ENCODE measurements around the gene LRRC8D.
"Not testable (repeated sequence)": the region's sequence is repeated elsewhere in the genome, so short reads cannot be mapped to it uniquely, and the experiment has no call there.

LRRC8D gene

DNA sequence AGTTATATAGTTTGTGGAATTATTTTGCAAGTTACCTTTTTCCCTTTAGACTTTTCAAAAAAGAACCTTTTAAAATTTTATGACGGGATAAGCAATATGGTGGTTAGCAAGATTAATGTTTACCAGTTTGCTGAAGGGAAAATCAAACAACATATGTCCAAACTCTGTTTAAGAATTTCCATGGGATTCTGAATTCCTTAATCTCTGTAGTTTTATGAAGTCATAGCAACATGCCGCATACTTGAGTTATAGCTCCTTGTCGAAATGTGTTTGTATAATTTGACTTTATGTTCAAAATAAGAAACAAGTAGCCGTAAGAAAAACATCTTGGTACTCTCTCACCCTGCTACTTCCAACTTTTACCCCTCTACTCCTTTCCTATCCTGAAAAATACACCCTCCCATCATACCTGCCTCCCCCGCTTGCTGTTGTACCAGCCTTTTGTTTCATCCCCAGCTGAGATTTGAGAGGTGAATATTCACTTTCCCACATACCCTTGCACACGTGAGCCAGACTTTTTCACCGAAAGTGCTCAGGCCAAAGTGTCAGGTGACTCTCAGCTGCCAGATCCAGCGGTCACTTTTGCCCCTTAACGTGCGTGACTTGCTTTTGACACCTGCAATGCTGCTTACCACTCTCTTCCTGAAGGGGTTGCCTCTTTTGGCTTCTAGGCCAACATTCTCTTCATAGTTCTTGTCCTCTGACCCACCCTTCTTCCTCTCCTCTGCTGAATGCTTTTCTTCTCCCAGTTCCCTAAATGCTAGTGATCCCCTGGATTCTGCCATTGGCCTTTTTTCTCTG, 90.6 kb downstream of the LRRC8D start:
- peak overlapping the region; percentile 24 for H3K27ac Mint-ChIP-seq
- H3K9me3 Mint-ChIP-seq (ENCODE audit: low read depth): no peaks in the 10 kb centered on the region
- peaks cover 45% of the 10 kb centered on the region for H3K4me1 Mint-ChIP-seq (ENCODE audit: low read depth)
- no peak overlapping the region for H3K4me3 Mint-ChIP-seq
- no peaks in the 10 kb centered on the region for H3K27me3 Mint-ChIP-seq
- peaks cover 25% of the 10 kb centered on the region for H3K36me3 Mint-ChIP-seq

- Mint-ChIP-seq H3K27ac (no peak overlapping the region), H3K4me3 (no peak overlapping the region), H3K36me3 (peaks cover 26% of the 10 kb centered on the region), H3K9me3 (ENCODE audit: low read depth) (no peaks in the 10 kb centered on the region), H3K4me1 (ENCODE audit: low read depth) (peaks cover 40% of the 10 kb centered on the region), H3K27me3 (no peaks in the 10 kb centered on the region)
These were observed 91.2 kb downstream of the LRRC8D start for GRCh38 chr1:89912073-89912472.

DNA sequence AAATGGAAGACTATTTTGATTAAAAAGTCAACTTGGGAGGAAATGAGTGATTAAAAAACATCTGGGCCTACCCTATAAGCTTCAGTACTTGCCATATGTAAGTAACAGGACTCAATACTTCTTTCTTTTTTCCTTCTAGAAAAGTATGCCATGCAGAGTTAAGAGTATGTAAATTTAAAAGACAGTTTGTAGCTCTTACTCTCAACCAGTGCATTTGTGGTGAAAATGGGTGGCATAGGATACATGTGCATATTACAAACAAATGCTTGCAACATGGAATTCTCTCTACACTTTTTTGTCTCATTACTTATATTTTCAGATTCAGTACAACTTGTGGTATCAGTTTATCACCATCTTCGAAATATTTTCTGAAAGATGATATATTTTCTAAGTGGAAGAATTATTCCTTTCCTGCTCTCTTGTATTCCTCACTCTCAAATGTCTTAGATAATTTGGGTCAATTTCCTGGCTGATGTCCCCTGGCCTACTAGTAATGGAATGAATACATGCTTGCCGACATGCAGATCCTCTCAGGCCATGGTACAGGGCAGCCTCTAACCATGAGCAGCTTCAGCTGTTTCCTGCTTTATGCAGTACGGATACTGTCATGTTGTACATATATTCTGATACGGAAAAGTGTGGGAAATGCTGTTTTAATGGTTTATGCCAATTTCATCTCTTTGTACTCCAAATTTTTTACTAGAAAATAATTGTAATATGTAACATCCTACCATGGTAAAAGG, 92.7 kb downstream of the LRRC8D start:
- Mint-ChIP-seq H3K27ac (peak overlapping the region; percentile 19), H3K27me3 (no peaks in the 10 kb centered on the region), H3K9me3 (ENCODE audit: low read depth) (no peaks in the 10 kb centered on the region), H3K36me3 (peaks cover 24% of the 10 kb centered on the region), H3K4me1 (ENCODE audit: low read depth) (peaks cover 31% of the 10 kb centered on the region), H3K4me3 (no peak overlapping the region)

DNA sequence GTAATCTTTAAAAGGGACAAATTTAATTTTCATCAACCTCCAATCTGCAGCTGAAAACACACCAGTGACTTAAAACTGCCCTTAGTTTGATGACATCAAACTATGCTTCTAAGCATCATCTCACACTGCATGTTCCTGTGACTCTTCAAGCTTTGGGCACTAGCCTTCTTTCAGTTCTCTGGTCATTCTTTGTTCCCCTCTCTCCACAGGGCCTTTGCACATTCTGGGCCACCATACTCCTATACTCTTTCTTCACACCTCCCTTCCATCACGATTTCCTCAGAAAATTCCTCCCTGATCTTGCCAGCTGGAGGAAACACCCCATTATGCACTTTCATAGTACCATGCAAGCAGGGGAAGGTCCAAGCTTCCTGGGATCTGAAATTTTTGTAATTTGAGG, 96.5 kb downstream of the LRRC8D start:
- no peaks in the 10 kb centered on the region for H3K27me3 Mint-ChIP-seq
- no peak overlapping the region for H3K4me3 Mint-ChIP-seq
- peaks cover 23% of the 10 kb centered on the region for H3K36me3 Mint-ChIP-seq
- H3K27ac Mint-ChIP-seq: no peak overlapping the region
- H3K4me1 Mint-ChIP-seq (ENCODE audit: low read depth): peaks cover 20% of the 10 kb centered on the region
- H3K9me3 Mint-ChIP-seq (ENCODE audit: low read depth): no peaks in the 10 kb centered on the region

DNA sequence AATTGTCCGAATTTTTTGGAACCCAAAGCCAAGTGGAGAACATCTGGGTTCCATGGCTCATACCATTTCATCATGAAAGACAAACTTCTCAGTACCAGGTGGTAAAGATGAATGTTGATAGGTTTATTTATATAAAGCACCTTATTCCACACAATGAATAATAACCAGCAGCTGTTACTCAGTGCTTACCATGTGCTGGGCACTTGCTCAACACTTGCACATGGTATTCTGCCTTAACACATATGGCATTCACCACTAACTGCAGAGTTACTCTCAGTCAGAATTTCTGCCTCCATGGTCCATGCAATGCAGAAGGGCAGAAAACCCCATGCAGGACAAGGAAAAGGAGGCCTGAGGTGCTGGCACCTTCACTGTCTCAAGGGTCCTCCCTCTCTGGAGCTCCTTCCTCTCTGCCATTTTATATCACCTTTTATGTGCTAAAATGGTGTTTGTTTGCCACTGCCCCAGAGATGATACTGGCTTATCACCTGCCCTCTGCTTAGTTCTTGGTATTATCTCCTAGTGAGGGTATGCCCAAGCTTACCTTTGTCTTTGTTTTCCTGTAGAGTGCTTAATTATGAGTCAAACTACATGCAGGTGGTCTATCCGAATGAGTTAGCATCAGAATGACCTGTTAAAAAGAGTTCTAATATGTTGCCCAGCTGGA, 97.4 kb downstream of the LRRC8D start:
- no peak overlapping the region for H3K4me3 Mint-ChIP-seq
- no peaks in the 10 kb centered on the region for H3K27me3 Mint-ChIP-seq
- no peaks in the 10 kb centered on the region for H3K9me3 Mint-ChIP-seq (ENCODE audit: low read depth)
- peaks cover 30% of the 10 kb centered on the region for H3K36me3 Mint-ChIP-seq
- peak overlapping the region; percentile 3 for H3K27ac Mint-ChIP-seq
- H3K4me1 Mint-ChIP-seq (ENCODE audit: low read depth): peaks cover 19% of the 10 kb centered on the region

- no peaks in the 10 kb centered on the region for H3K27me3 Mint-ChIP-seq
- H3K27ac Mint-ChIP-seq: peak overlapping the region; percentile 3
- H3K4me1 Mint-ChIP-seq (ENCODE audit: low read depth): peaks cover 19% of the 10 kb centered on the region
- peaks cover 32% of the 10 kb centered on the region for H3K36me3 Mint-ChIP-seq
- H3K9me3 Mint-ChIP-seq (ENCODE audit: low read depth): no peaks in the 10 kb centered on the region
- H3K4me3 Mint-ChIP-seq: no peak overlapping the region
These were observed 97.9 kb downstream of the LRRC8D start for GRCh38 chr1:89918794-89919155.

DNA sequence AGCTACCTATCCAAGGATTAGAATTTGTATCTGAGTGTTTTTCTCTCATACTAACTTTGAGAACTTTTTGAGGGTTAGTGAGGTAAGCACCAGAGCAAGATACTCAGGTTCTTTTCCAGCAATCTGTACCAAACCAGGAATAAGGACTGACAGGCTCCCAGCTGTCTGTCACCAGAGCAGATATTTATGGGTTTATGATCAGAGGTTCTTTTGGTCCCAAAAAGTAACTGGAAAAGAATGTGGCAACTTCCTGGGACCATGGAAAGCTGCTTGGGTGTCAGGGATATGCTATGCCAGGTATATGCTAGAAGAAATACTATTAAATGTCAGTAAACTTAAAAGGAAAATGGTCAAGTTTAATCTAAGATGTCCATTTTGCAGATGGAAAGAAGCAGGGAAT, 98.3 kb downstream of the LRRC8D start:
- Mint-ChIP-seq H3K4me3 (no peak overlapping the region), H3K27me3 (no peaks in the 10 kb centered on the region), H3K27ac (no peak overlapping the region), H3K36me3 (peaks cover 35% of the 10 kb centered on the region), H3K4me1 (ENCODE audit: low read depth) (peaks cover 19% of the 10 kb centered on the region), H3K9me3 (ENCODE audit: low read depth) (no peaks in the 10 kb centered on the region)

DNA sequence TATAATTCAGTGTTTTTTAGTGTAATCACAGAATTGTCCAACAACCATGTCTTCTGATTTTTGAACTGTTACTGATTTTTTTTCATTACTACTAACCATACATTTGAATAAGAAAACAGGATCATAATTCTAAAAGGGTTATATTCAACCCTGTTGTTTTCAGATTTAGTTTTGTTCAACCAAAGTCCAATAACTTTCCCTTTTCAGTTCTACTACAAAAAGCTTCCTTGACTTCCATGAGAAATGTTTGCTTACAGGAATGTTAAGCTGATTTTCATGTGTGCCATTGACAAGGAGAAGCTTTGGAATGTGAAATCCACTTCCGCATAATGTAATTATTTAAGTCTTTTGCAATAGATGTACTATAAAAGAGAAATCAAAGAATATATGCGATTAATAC, 102.1 kb downstream of the LRRC8D start:
- Mint-ChIP-seq H3K27me3 (no peaks in the 10 kb centered on the region), H3K27ac (no peak overlapping the region), H3K36me3 (peaks cover 33% of the 10 kb centered on the region), H3K4me1 (ENCODE audit: low read depth) (peaks cover 17% of the 10 kb centered on the region), H3K4me3 (no peak overlapping the region), H3K9me3 (ENCODE audit: low read depth) (no peaks in the 10 kb centered on the region)

DNA sequence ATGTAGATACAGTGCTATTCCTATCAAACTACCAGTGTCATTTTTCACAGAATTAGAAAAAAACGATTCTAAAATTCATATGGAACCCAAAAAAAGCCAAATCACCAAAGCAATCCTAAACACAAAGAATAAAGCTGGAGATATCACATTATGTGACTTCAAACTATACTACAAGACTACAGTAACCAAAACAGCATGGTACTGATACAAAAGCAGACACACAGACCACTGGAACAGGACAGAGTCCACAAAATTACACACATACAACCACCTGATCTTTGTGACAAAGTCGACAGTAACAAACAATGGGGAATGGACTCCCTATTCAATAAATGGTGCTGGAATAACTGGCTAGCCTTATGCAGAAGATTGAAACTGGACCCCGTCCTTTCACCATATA, 102.7 kb downstream of the LRRC8D start:
- Mint-ChIP-seq H3K9me3 (ENCODE audit: low read depth) (no peaks in the 10 kb centered on the region), H3K27ac (no peak overlapping the region), H3K27me3 (no peaks in the 10 kb centered on the region), H3K36me3 (peaks cover 31% of the 10 kb centered on the region), H3K4me1 (ENCODE audit: low read depth) (peaks cover 15% of the 10 kb centered on the region), H3K4me3 (no peak overlapping the region)

DNA sequence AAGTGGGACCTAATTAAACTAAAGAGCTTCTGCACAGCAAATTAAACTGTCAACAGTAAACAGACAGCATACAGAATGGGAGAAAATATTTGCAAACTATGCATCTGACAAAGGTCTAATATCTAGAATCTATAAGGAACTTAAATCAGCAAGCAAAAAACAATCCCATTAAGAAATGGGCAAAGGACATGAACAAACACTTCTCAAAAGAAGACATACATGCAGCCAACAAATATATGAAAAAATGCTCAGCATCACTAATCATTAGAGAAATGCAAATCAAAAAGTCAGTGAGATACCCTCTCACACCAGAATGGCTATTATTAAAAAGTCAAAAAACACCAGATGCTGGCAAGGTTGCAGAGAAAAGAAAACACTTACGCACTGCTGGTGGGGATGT, 103.2 kb downstream of the LRRC8D start:
- H3K36me3 Mint-ChIP-seq: peaks cover 30% of the 10 kb centered on the region
- not testable (repeated sequence) for H3K9me3 Mint-ChIP-seq (ENCODE audit: low read depth); H3K27me3 Mint-ChIP-seq; H3K4me3 Mint-ChIP-seq; H3K27ac Mint-ChIP-seq
- H3K4me1 Mint-ChIP-seq (ENCODE audit: low read depth): peaks cover 15% of the 10 kb centered on the region

DNA sequence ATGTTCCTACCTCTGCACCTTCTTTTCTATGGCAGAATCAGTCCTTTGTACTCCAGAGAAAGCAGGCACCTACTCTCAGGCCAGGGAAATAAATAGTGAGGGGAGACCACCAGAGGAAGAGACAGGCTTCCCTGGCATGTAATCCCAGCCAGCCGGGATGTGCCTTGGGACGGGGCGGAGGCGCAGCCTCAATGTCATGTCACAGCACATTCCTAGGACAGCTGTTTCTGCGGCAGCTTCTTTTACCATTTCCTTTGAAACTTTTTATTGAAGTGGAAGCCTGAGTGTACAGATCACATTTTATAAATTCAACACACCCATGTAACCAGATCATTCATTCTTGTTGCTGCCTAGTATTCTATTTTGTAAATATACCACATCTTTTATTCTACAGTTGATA, 106.2 kb downstream of the LRRC8D start:
- H3K27me3 Mint-ChIP-seq: no peaks in the 10 kb centered on the region
- no peak overlapping the region for H3K4me3 Mint-ChIP-seq
- peaks cover 35% of the 10 kb centered on the region for H3K36me3 Mint-ChIP-seq
- no peaks in the 10 kb centered on the region for H3K9me3 Mint-ChIP-seq (ENCODE audit: low read depth)
- peaks cover 25% of the 10 kb centered on the region for H3K4me1 Mint-ChIP-seq (ENCODE audit: low read depth)
- no peak overlapping the region for H3K27ac Mint-ChIP-seq

GRCh38 chr1:89927478-89927877, 106.6 kb downstream of the LRRC8D start:
- peaks cover 25% of the 10 kb centered on the region for H3K4me1 Mint-ChIP-seq (ENCODE audit: low read depth)
- no peak overlapping the region for H3K27ac Mint-ChIP-seq
- peaks cover 36% of the 10 kb centered on the region for H3K36me3 Mint-ChIP-seq
- no peaks in the 10 kb centered on the region for H3K27me3 Mint-ChIP-seq
- H3K9me3 Mint-ChIP-seq (ENCODE audit: low read depth): no peaks in the 10 kb centered on the region
- H3K4me3 Mint-ChIP-seq: no peak overlapping the region

GRCh38 chr1:89928506-89928905, 107.7 kb downstream of the LRRC8D start:
- Mint-ChIP-seq H3K36me3 (peaks cover 34% of the 10 kb centered on the region), H3K4me1 (ENCODE audit: low read depth) (peaks cover 25% of the 10 kb centered on the region)

GRCh38 chr1:89929467-89930063, 108.7 kb downstream of the LRRC8D start:
- no peaks in the 10 kb centered on the region for H3K9me3 Mint-ChIP-seq (ENCODE audit: low read depth)
- H3K27me3 Mint-ChIP-seq: no peaks in the 10 kb centered on the region
- H3K4me3 Mint-ChIP-seq: no peak overlapping the region
- peaks cover 36% of the 10 kb centered on the region for H3K36me3 Mint-ChIP-seq
- H3K4me1 Mint-ChIP-seq (ENCODE audit: low read depth): peaks cover 24% of the 10 kb centered on the region
- H3K27ac Mint-ChIP-seq: no peak overlapping the region

More at GRCh38 chr1:89928506-89928905, 107.7 kb downstream of the LRRC8D start:
- Mint-ChIP-seq H3K27me3 (no peaks in the 10 kb centered on the region), H3K9me3 (ENCODE audit: low read depth) (no peaks in the 10 kb centered on the region), H3K27ac (no peak overlapping the region), H3K4me3 (no peak overlapping the region)

GRCh38 chr1:89930579-89930978, 109.7 kb downstream of the LRRC8D start:
- H3K4me3 Mint-ChIP-seq: no peak overlapping the region
- no peak overlapping the region for H3K27ac Mint-ChIP-seq
- no peaks in the 10 kb centered on the region for H3K9me3 Mint-ChIP-seq (ENCODE audit: low read depth)
- H3K4me1 Mint-ChIP-seq (ENCODE audit: low read depth): peaks cover 23% of the 10 kb centered on the region
- no peaks in the 10 kb centered on the region for H3K27me3 Mint-ChIP-seq
- H3K36me3 Mint-ChIP-seq: peaks cover 43% of the 10 kb centered on the region
